PC-3 (cell line): ENCODE data around the gene ITPRID2. TPM values are rescaled to one million over a fixed set of nuclear protein-coding genes. Genes with fewer than 3 reads are reported as not detected.
A peak's percentile ranks its signal among the peaks of the same experiment; 100 is the strongest.

Experiments
- ATAC-seq: fragments of 200-7000 bp; cut with Tn5 transposase; 2 replicates; pipeline ENCODE4 v1.9.1; 2020; ENCODE audit warnings: mild to moderate bottlenecking, moderate library complexity
- BruUV-seq: library from RNA; stranded (reverse); fragments of 400-500 nt; replicated peaks from 2 replicates; lab custom pipeline; 2021; lab: Mats Ljungman, UMichigan
- CTCF ChIA-PET: fragments of 300-600 bp; sonication (Branson Sonifier 250); formaldehyde crosslinking; loops from one replicate; lab custom pipeline; 2022; ENCODE audit warnings: antibody characterized with exemption; lab: Charles Lee
- POLR2A ChIA-PET: fragments of 300-600 bp; sonication (Branson Sonifier 250); formaldehyde crosslinking; loops from one replicate; lab custom pipeline; 2022; ENCODE audit warnings: antibody characterized with exemption; ENCODE audit not compliant: unreplicated experiment; lab: Charles Lee
- DNase-seq: peaks from one replicate; pipeline ENCODE4 v3.0.0-alpha.2; 2015
- H2AFZ ChIP-seq: fragments of 300-600 bp; sonication (generic); 2 replicates; pipeline ENCODE4 v1.6.0; 2016; ENCODE audit warnings: antibody characterized with exemption, low read length
- H3F3A ChIP-seq: fragments of 300-600 bp; sonication (generic); one replicate; pipeline ENCODE4 v1.6.0; 2017; ENCODE audit warnings: antibody characterized with exemption, low read length, control low read depth, mild to moderate bottlenecking; ENCODE audit not compliant: unreplicated experiment
- H3K27ac ChIP-seq: fragments of 300-600 bp; sonication (generic); 2 replicates; pipeline ENCODE4 v1.5.1; 2016; ENCODE audit warnings: mild to moderate bottlenecking, low read length
- H3K27me3 ChIP-seq: fragments of 300-600 bp; sonication (generic); 2 replicates; pipeline ENCODE4 v1.6.1; 2016; ENCODE audit warnings: low read length, mixed read lengths
- H3K36me3 ChIP-seq: fragments of 300-600 bp; sonication (generic); 2 replicates; pipeline ENCODE4 v1.6.1; 2016; ENCODE audit warnings: low read depth, mixed run types, low read length, mixed read lengths
- H3K4me1 ChIP-seq: fragments of 300-600 bp; sonication (generic); 2 replicates; pipeline ENCODE4 v1.5.1; 2016; ENCODE audit warnings: low read length; ENCODE audit not compliant: insufficient read depth
- H3K4me2 ChIP-seq: fragments of 300-600 bp; sonication (generic); 2 replicates; pipeline ENCODE4 v1.6.0; 2016; ENCODE audit warnings: low read length
- H3K4me3 ChIP-seq: fragments of 300-600 bp; sonication (generic); 2 replicates; pipeline ENCODE4 v1.5.1; 2016; ENCODE audit warnings: mild to moderate bottlenecking, low read length, mixed read lengths
- H3K79me2 ChIP-seq: fragments of 300-600 bp; sonication (generic); 2 replicates; pipeline ENCODE4 v1.6.1; 2017; ENCODE audit warnings: low read length, mixed read lengths
- H3K9ac ChIP-seq: fragments of 300-600 bp; sonication (generic); 2 replicates; pipeline ENCODE4 v1.6.0; 2016; ENCODE audit warnings: mild to moderate bottlenecking, low read length
- H3K9me2 ChIP-seq: fragments of 300-600 bp; sonication (generic); replicated peaks from 2 replicates; pipeline ENCODE4 v1.6.1; 2016; ENCODE audit warnings: mixed run types, low read length, mixed read lengths
- H3K9me3 ChIP-seq: fragments of 300-600 bp; sonication (generic); 2 replicates; pipeline ENCODE4 v1.6.1; 2016; ENCODE audit warnings: low read length, mixed read lengths
- H4K20me1 ChIP-seq: fragments of 300-600 bp; sonication (generic); 2 replicates; pipeline ENCODE4 v1.6.1; 2016; ENCODE audit warnings: low read length, mixed read lengths
- CTCF ChIP-seq: fragments of 300-600 bp; sonication (generic); conservative IDR thresholded peaks from 2 replicates; pipeline ENCODE4 v1.5.1; 2017; ENCODE audit warnings: antibody characterized with exemption, low read depth, mild to moderate bottlenecking, low read length
- EZH2 ChIP-seq: fragments of 300-600 bp; sonication (generic); IDR thresholded peaks from one replicate; pipeline ENCODE4 v1.6.1; 2017; ENCODE audit warnings: antibody characterized with exemption, mild to moderate bottlenecking, low read length; ENCODE audit not compliant: unreplicated experiment
- EZH2phosphoT487 ChIP-seq: fragments of 300-600 bp; sonication (generic); IDR thresholded peaks from 2 replicates; pipeline ENCODE4 v1.6.1; 2018; ENCODE audit warnings: mild to moderate bottlenecking, antibody characterized with exemption, low read length, borderline replicate concordance
- intact Hi-C: fragments of 100-400 bp; cut with micrococcal nuclease; formaldehyde crosslinking; loops from 2 replicates; pipeline ENCODE4 v1.9.0; 2023
- total RNA-seq: library from RNA; depleted of rRNA; stranded (reverse); fragments of >200 nt; gene quantifications from 2 replicates; pipeline ENCODE4 v1.2.3, GENCODE V29; 2014

Gene ITPRID2
- total RNA-seq, 1 experiment from 2014 or later, result 113 TPM

- no peak overlapping the region for H2AFZ ChIP-seq
- H3F3A ChIP-seq, result no peaks in the 10 kb centered on the region
- H3K9ac ChIP-seq, result no peak overlapping the region
- H3K9me3 ChIP-seq, result no peaks in the 10 kb centered on the region
- POLR2A ChIA-PET, result no interaction called here
- TF ChIP-seq EZH2 (no peak), CTCF (no peak), EZH2phosphoT487 (no peak)
- no peaks in the 10 kb centered on the region for H4K20me1 ChIP-seq
- no peak overlapping the region for H3K27ac ChIP-seq
- H3K4me3 ChIP-seq, result no peak overlapping the region
- ATAC-seq (peak; percentile 43), DNase-seq (no peak)
- CTCF ChIA-PET, result no interaction called here
- no TSS peak for BruUV-seq
- H3K27me3 ChIP-seq, result no peaks in the 10 kb centered on the region
- intact Hi-C loops, result loop anchor here (5.0 kb wide), 1 partner anchor 95 kb away; no protein-coding TSS in a partner anchor
- H3K4me2 ChIP-seq, result 0 out of 2 replicates have a peak overlapping the region, but pooled peaks have one; percentile 0
- H3K4me1 ChIP-seq, result peaks cover 11% of the 10 kb centered on the region; the same call in 1 of the 2 replicates
- H3K36me3 ChIP-seq, result no peaks in the 10 kb centered on the region
- H3K79me2 ChIP-seq, result no peaks in the 10 kb centered on the region
- H3K9me2 ChIP-seq, result no peaks in the 10 kb centered on the region
Observed at GRCh38 chr2:181972431-181973170, 81.1 kb downstream of the ITPRID2 start.

- BruUV-seq, result no TSS peak
- Histone ChIP-seq H3K4me3 (no peak overlapping the region), H3K27ac (no peak overlapping the region), H3K79me2 (no peaks in the 10 kb centered on the region), H3K9me3 (no peaks in the 10 kb centered on the region), H2AFZ (no peak overlapping the region), H3F3A (no peaks in the 10 kb centered on the region), H3K4me2 (0 out of 2 replicates have a peak overlapping the region, but pooled peaks have one; percentile 0), H3K9me2 (no peaks in the 10 kb centered on the region), H3K27me3 (no peaks in the 10 kb centered on the region), H3K4me1 (peaks cover 12% of the 10 kb centered on the region; the same call in 1 of the 2 replicates), H3K36me3 (no peaks in the 10 kb centered on the region), H4K20me1 (no peaks in the 10 kb centered on the region), H3K9ac (no peak overlapping the region)
- intact Hi-C loops, result loop anchor here (5.0 kb wide), 1 partner anchor 94 kb away; no protein-coding TSS in a partner anchor
- no peak for DNase-seq
- ChIA-PET POLR2A (no interaction called here), CTCF (no interaction called here)
- TF ChIP-seq EZH2phosphoT487, result no peak
- no peak for TF ChIP-seq CTCF
- TF ChIP-seq EZH2, result no peak
- ATAC-seq, result peak; percentile 42
Observed at GRCh38 chr2:181973171-181973783, 81.7 kb downstream of the ITPRID2 start.
